Activated CD8-positive, alpha-beta memory T cell treated with anti-CD3 and anti-CD28 coated beads, Interleukin-2, amount 50 U/mL, for 24 hours (primary cell): Measurements from ENCODE around the gene MSANTD3.

ENCODE experiments used
- DNase-seq: peaks from one replicate; pipeline ENCODE4 v3.0.0-alpha.2; 2020; ENCODE audit errors: extremely low read depth

Gene MSANTD3

GRCh38 chr9:100465761-100466160 is 38.8 kb downstream of the MSANTD3 start:
- no peak for DNase-seq

GRCh38 chr9:100466171-100466828 is 39.4 kb downstream of the MSANTD3 start:
- DNase-seq: no peak

- no peak for DNase-seq
Observed at GRCh38 chr9:100466829-100467221, 39.9 kb downstream of the MSANTD3 start.

- no peak for DNase-seq
Observed at GRCh38 chr9:100468041-100468440, 41.1 kb downstream of the MSANTD3 start.

- DNase-seq: no peak
Observed at GRCh38 chr9:100472268-100472667, 45.3 kb downstream of the MSANTD3 start.

GRCh38 chr9:100472788-100473275 is 45.9 kb downstream of the MSANTD3 start, which contains the start of gene TMEFF1:
TMEFF1 (plus strand) TSS chr9:100473149; CDS start chr9:100473545, 396 bp downstream.
- DNase-seq: no peak

GRCh38 chr9:100473276-100474081 is 46.5 kb downstream of the MSANTD3 start:
- no peak for DNase-seq

GRCh38 chr9:100474082-100474923 is 47.4 kb downstream of the MSANTD3 start:
- no peak for DNase-seq

GRCh38 chr9:100474924-100475276 is 48.0 kb downstream of the MSANTD3 start:
- no peak for DNase-seq

- no peak for DNase-seq
Observed at GRCh38 chr9:100477241-100477640, 50.3 kb downstream of the MSANTD3 start.

- no peak for DNase-seq
Observed at GRCh38 chr9:100478192-100478591, 51.2 kb downstream of the MSANTD3 start.

- no peak for DNase-seq
Observed at GRCh38 chr9:100479820-100480219, 52.9 kb downstream of the MSANTD3 start.

- DNase-seq: no peak
Observed at GRCh38 chr9:100485196-100485595, 58.3 kb downstream of the MSANTD3 start.

- DNase-seq: no peak
Observed at GRCh38 chr9:100486479-100487176, 59.7 kb downstream of the MSANTD3 start.

GRCh38 chr9:100488177-100488576 is 61.2 kb downstream of the MSANTD3 start:
- DNase-seq: no peak

GRCh38 chr9:100489836-100490235 is 62.9 kb downstream of the MSANTD3 start:
- no peak for DNase-seq

GRCh38 chr9:100492952-100493351 is 66.0 kb downstream of the MSANTD3 start:
- DNase-seq: no peak

- no peak for DNase-seq
Observed at GRCh38 chr9:100498592-100498991, 71.6 kb downstream of the MSANTD3 start.

- DNase-seq: no peak
Observed at GRCh38 chr9:100499460-100499859, 72.5 kb downstream of the MSANTD3 start.

GRCh38 chr9:100499866-100500265 is 72.9 kb downstream of the MSANTD3 start:
- no peak for DNase-seq
